ENCODE data around the gene CAMTA1.

CAMTA1 gene

GRCh38 chr1:7475691-7476090, 690.4 kb downstream of the CAMTA1 start:
- DNase-seq (ENCODE audit: low spot score) = no peak

DNA sequence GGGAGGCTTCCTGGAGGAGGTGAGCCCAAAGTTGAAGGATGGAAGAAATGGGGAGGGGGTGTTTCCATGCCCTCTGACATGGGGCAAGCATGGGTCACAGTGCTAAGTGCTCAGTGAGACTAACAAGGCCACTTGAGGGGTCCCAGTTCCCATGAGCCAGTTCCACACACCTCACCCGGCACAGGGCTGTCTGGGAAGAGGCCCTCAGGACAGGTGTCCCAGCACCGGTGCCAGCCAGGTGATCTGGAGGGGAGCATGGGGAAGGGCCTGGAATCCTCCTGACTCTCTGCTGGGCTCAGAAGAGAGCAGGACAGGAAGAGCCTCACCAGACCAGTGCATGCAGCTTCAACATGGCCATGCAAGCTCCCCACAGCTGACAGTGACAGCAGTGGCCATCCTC, 691.1 kb downstream of the CAMTA1 start:
- DNase-seq (ENCODE audit: low spot score) = no peak

GRCh38 chr1:7476861-7477547, 691.8 kb downstream of the CAMTA1 start:
- DNase-seq (ENCODE audit: low spot score) = no peak

DNA sequence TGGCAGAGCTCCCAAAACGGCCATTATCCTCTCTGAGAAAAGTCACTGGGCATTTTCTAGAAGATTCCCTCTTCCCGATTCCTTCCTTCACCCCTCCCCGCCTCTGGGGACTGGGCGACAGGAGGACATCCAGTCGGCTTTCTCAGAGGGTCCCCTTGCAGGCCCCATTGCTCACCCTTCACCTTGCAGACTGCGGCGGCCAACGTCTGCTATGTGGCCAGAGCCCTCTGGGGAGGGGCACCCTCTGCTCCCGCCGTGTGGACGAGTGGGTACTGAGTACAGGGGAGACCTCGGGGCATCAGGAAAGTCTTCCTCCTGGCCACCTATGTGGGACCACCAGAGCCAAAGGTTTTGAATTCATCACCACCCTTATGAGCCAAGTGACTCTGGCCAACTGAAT, 692.3 kb downstream of the CAMTA1 start:
- no peak for DNase-seq (ENCODE audit: low spot score)

DNA sequence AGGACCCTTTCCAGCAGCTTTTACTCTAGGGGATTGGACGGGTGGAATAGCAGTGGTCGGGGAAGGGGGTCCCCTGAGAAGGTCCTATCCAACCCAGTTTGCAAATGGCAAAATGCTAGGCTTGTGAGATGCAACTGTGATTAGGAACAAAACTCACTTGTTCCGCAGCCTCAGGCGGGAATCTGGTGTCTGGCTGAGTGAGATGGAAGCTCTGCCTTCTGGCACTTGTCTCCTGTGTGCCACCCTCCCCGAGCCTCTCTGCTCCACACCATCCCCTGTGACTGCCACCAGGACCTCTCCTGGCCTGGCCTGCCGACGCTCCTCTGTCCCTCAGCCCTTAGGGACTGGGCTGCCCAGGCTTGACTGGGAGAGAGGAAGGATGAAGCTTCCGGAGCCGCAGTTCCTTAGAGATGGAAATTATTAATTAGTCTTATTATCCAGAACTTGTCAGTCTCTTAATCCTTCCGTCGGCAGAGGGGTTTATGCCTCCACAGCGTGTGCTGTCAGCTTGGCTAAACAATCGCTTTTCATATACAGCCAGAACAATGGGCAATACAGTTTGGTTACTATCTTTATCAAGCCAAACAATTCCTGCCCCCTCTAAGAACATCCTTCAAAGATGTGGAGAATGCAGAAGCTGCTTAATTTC, 693.0 kb downstream of the CAMTA1 start:
- DNase-seq (ENCODE audit: low spot score) = peak; percentile 11

DNA sequence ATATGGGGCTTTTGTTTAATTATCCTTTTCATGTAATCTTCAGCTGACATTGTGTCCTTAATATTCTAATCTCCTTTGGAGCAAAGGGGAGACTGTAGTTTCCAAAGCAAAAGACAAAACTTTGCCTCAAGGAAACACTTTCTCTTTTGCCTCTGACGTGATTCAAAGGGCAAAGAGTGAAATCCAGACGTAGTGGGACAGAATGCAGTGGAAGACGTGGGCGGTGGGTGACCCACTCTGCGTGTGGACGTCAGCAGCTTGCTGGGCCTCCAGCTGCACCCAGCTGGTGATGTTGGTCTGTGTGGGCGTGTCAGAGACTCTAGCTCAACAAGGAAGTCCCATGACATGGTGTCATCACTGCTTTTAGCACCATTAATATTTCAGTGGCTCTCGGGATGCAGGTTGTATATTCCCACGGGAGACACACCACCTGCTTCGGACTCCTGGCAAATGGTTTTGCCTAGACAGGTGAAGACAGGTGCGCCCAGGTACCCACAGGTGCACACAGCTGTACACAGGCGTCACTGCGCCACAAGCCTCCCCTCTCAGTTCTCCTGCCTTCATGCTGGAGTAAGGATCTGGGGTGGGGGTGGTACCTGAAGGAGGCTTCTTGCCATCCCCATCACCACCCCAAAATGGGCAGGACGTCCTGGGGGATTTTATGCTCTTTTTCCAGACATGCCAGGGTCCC, 693.7 kb downstream of the CAMTA1 start:
- peak; percentile 80 for DNase-seq (ENCODE audit: low spot score)

DNA sequence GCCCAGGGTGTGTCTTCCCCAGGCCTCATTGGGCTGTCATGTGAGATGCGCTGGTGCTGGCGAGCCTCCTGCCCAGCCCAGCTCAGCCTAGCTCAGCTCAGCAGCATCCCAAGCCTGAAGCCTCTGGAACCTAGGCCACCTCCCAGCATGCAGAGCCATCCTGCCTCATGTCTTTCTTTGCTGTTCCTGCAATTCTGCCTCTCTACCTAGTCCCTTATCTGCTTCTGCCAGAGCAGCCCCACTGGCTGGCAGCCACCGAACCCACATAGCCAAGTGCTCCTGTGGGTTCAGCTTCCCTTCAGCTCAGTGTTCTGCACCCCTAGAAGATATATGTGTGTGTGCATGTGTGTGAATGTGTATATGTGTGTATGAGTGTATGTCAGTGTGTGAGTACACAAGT, 694.3 kb downstream of the CAMTA1 start:
- DNase-seq (ENCODE audit: low spot score) = no peak

- no peak for DNase-seq (ENCODE audit: low spot score)
These were observed 695.9 kb downstream of the CAMTA1 start for GRCh38 chr1:7481194-7481593.

- DNase-seq (ENCODE audit: low spot score) = no peak
These were observed 696.8 kb downstream of the CAMTA1 start for GRCh38 chr1:7482077-7482476.

- no peak for DNase-seq (ENCODE audit: low spot score)
These were observed 697.7 kb downstream of the CAMTA1 start for GRCh38 chr1:7482772-7483495.

DNA sequence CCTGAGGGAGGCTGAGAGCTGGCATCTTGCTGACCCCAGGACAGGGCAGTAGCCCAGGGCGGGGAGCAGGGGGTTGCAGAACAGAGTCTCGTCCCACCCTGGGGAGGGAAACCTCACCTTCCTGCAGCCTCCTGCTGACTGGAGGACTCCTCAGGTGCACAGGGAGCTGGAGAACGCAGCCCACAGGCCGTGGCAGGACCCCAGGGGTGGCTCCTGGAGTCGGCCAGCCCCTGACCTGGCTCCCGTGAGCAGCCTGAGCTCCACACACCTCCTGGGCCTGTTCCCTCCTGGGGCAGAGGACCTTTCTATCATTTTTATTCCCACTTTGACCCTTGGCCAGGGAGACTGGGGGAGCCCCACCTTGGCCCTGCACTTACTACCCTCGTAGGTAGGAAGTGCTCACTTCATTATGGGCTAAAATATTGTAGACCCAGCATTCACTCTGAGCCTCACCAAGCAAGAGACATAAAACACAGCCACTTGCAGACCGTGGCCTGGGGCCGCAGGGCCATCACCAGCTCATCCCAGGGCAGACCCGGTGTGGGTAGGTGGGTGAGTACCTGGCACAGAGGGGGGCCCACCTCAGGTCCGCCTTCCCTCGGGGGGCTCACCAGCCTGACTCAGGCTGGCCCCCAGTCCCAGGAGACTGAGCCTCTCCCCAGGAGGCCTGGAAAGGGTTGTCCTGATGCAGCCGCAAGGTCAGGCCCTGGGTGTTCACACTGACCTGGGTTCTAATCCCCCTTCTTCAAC, 698.6 kb downstream of the CAMTA1 start:
- DNase-seq (ENCODE audit: low spot score) = no peak

DNA sequence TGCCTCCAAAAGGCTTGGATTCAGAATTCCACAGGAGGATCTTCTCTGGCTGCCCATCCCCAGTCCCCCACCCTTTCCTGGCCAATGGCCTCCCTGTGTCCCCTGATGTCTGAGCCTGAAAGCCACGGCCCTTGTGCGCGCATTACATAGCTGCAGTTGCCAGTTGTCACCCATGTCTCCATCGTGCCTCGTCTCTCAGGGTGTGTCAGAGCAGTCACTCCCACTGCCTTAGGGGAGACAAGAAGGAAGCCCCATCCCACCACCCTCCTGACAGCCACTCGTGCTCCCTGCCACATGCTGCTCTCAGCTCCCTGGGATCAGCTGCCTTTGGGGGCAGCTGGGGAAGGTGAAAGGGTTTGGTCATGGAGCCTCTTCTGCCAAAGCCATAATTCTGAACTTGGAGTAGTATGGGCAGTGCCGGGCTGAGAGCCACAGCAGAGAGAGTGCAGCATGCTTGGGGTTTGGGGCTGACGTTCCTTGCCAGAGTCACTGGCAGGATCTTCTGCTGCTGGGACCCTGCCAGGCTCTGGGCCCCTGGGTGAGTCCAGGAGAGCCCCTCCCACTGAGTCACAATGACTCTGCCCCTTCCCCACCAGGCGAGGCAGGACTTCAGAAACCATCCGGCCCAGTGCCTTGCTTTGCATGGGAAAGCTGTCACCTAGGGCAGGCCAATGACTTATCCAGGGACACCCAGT, 700.0 kb downstream of the CAMTA1 start:
- no peak for DNase-seq (ENCODE audit: low spot score)

- no peak for DNase-seq (ENCODE audit: low spot score)
These were observed 700.6 kb downstream of the CAMTA1 start for GRCh38 chr1:7485826-7486225.

DNA sequence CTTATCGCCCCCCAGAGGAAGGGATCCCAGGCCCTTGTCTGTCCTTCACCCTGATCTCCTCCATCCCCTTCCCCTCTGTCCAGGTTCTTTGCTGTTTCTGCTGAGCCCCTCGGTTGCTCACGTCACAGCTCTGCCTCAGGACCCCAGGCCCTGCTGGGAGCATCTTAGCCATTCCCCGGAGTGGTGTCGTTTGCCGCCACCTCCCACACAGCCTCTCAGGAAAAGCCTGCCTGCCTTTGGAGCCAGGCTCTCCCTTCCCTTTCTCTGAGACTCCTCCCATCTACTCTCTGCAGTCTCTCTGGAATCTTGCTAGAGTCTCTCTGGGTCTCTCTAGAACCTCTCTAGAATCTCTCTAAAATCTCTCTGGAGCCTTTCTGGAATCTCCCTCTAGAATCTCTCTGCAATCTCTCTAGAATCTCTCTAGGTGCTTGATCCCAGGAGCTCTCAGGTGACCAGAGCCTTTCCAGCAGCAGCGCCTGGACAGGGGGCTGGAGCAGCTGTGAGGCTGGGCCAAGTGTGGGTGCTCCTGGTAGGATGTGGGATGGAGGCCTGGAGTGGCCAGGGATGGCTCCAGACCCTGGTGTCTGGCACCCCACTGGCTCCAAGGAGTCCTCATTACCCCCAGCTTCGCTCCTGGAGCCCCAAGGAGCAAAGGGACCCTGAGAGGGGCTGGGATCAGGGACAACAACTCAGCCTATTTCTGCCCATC, 702.7 kb downstream of the CAMTA1 start:
- DNase-seq (ENCODE audit: low spot score) = no peak

GRCh38 chr1:7488475-7488842, 703.2 kb downstream of the CAMTA1 start:
- DNase-seq (ENCODE audit: low spot score) = no peak

- no peak for DNase-seq (ENCODE audit: low spot score)
These were observed 704.3 kb downstream of the CAMTA1 start for GRCh38 chr1:7489586-7489985.

GRCh38 chr1:7490576-7490975, 705.3 kb downstream of the CAMTA1 start:
- no peak for DNase-seq (ENCODE audit: low spot score)

GRCh38 chr1:7491109-7491817, 706.0 kb downstream of the CAMTA1 start:
- DNase-seq (ENCODE audit: low spot score) = peak; percentile 3

DNA sequence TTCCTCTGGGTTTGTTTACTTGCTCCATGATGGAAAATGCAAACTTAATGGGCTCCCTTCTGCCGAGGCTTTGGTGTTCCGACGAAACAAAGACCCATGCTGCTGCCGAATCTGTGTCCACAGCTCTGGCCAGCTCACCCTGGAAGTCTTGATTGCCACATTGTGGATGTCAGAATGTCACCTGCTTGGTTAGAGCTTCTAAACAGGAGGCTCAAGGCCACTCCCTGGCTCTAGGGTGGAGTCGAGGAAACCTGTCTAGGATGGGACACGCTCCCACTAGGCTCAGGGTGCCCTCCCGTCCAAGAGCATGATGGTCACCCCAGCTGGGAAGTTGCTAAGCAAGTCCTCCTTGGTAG, 706.5 kb downstream of the CAMTA1 start:
- no peak for DNase-seq (ENCODE audit: low spot score)

Data from COLO829 (cell line).